CD4-positive, alpha-beta memory T cell (primary cell): ENCODE data around the gene YBEY. TPM values are rescaled to one million over a fixed set of nuclear protein-coding genes. Genes with fewer than 3 reads are reported as not detected.

Experiments used
- polyA plus RNA-seq, 2 donors: library from polyadenylated mRNA; unstranded; fragments of 300-500 nt; fragmentation: Illumina TruSeq; gene quantifications; one replicate each; pipeline ENCODE4 v1.2.3, GENCODE V29; 2021
- total RNA-seq, 2 experiments: library from RNA; stranded (reverse); gene quantifications; one replicate each; pipeline ENCODE4 v1.2.3, GENCODE V29; 2021

The YBEY gene
- total and polyA plus RNA-seq, 4 experiments from 2014 or later = 11.5 to 18.9 (median 15.1) TPM

Other genes with a start within 250 kb of the YBEY start
- 10 to 100 TPM; 21.8 to 25.7 TPM for gene COL6A2, start 188.2 kb upstream of the YBEY start, total RNA-seq
- 1 to 10 TPM in 1 of 2 donors, under 1 TPM in 1; 0.77 to 1.5 TPM for gene COL6A2, start 188.2 kb upstream of the YBEY start, polyA plus RNA-seq
- gene FTCD, start 130.8 kb upstream of the YBEY start, total RNA-seq = 1 to 10 TPM; 1.3 to 1.7 TPM
- not detected for gene FTCD, start 130.8 kb upstream of the YBEY start, polyA plus RNA-seq
- gene SPATC1L, start 101.9 kb upstream of the YBEY start, total RNA-seq = 1 to 10 TPM; 6.9 TPM
- 1 to 10 TPM; 6.0 to 6.4 TPM for gene SPATC1L, start 101.9 kb upstream of the YBEY start, polyA plus RNA-seq
- gene LSS, start 57.6 kb upstream of the YBEY start, total RNA-seq = 10 to 100 TPM; 53.2 to 54.5 TPM
- 10 to 100 TPM; 15.3 to 16.9 TPM for gene LSS, start 57.6 kb upstream of the YBEY start, polyA plus RNA-seq
- 100 to 1,000 TPM; 155 to 168 TPM for gene MCM3AP, start 731 bp upstream of the YBEY start, total RNA-seq
- gene MCM3AP, start 731 bp upstream of the YBEY start, polyA plus RNA-seq = 10 to 100 TPM; 14.9 to 45.6 TPM
- 1 to 10 TPM; 8.2 to 9.4 TPM for gene C21orf58, start 37.5 kb downstream of the YBEY start, total RNA-seq
- 1 to 10 TPM in 1 of 2 donors, under 1 TPM in 1; 0.35 to 1.1 TPM for gene C21orf58, start 37.5 kb downstream of the YBEY start, polyA plus RNA-seq
- 10 to 100 TPM; 46.9 to 52.1 TPM for gene PCNT, start 37.8 kb downstream of the YBEY start, total RNA-seq
- 10 to 100 TPM in 1 of 2 donors, 1 to 10 TPM in 1; 2.0 to 25.2 TPM for gene PCNT, start 37.8 kb downstream of the YBEY start, polyA plus RNA-seq
- gene DIP2A, start 172.5 kb downstream of the YBEY start, total RNA-seq = 10 to 100 TPM; 94.6 to 95.9 TPM
- gene DIP2A, start 172.5 kb downstream of the YBEY start, polyA plus RNA-seq = 10 to 100 TPM; 14.1 to 17.8 TPM